CD4-positive, alpha-beta T cell (primary cell): Measurements from ENCODE around the gene IL2RA. TPM values are rescaled to one million over a fixed set of nuclear protein-coding genes. Genes with fewer than 3 reads are reported as not detected.
A peak's percentile ranks its signal among the peaks of the same experiment; 100 is the strongest.

ENCODE experiments used
- ATAC-seq: fragments of 200-7000 bp; cut with Tn5 transposase; one replicate; pipeline ENCODE4 v1.10.0; 2022; ENCODE audit warnings: mild to moderate bottlenecking; ENCODE audit not compliant: poor library complexity
- CTCF ChIA-PET: fragments of 350-600 bp; sonication (Branson Sonifier 250); formaldehyde crosslinking; loops from one replicate; lab custom pipeline; 2021; ENCODE audit warnings: antibody characterized with exemption, inconsistent platforms; lab: Charles Lee
- POLR2A ChIA-PET: fragments of 350-600 bp; sonication (Branson Sonifier 250); formaldehyde crosslinking; loops from one replicate; lab custom pipeline; 2021; ENCODE audit warnings: antibody characterized with exemption, inconsistent platforms; lab: Charles Lee
- DNase-seq, 14 experiments: peaks; one replicate each; pipeline ENCODE4 v3.0.0-alpha.2; 2013 to 2020; ENCODE audit warnings: mixed read lengths in 2 of 14
- H3K27ac ChIP-seq, 2 donors: one replicate each; pipeline versions ENCODE4 v1.5.1 to v1.7.0; 2013; ENCODE audit warnings: low read length in 2 of 2, low read depth in 1 of 2, mild to moderate bottlenecking in 1 of 2
- H3K27me3 ChIP-seq, 2 experiments: 1 replicate in 1 of 2; 2 replicates in 1 of 2; pipeline versions ENCODE4 v1.6.1 to v1.7.0; 2013; ENCODE audit warnings: low read length in 2 of 2, control low read depth in 1 of 2, mild to moderate bottlenecking in 1 of 2, moderate library complexity in 1 of 2; ENCODE audit not compliant: insufficient read depth in 2 of 2, control insufficient read depth in 1 of 2
- H3K36me3 ChIP-seq: one replicate; pipeline ENCODE4 v1.6.1; 2013; ENCODE audit warnings: low read length, control low read depth; ENCODE audit not compliant: insufficient read depth
- H3K4me1 ChIP-seq: one replicate; pipeline ENCODE4 v1.6.1; 2013; ENCODE audit warnings: low read length, control low read depth; ENCODE audit not compliant: insufficient read depth
- H3K4me3 ChIP-seq: one replicate; pipeline ENCODE4 v1.5.1; 2013; ENCODE audit warnings: mild to moderate bottlenecking, low read length, moderate library complexity
- H3K9me3 ChIP-seq, 2 experiments: 1 replicate in 1 of 2; 2 replicates in 1 of 2; pipeline versions ENCODE4 v1.6.1 to v1.7.0; 2013; ENCODE audit warnings: low read length in 2 of 2, mild to moderate bottlenecking in 2 of 2, control low read depth in 1 of 2, moderate library complexity in 1 of 2; ENCODE audit not compliant: control insufficient read depth in 1 of 2, insufficient read depth in 1 of 2
- H3K27ac Mint-ChIP-seq: one replicate; pipeline ENCODE4 v1.8.0; 2020; ENCODE audit warnings: mixed read lengths
- H3K27me3 Mint-ChIP-seq: one replicate; pipeline ENCODE4 v1.8.0; 2021; ENCODE audit warnings: mixed read lengths
- H3K36me3 Mint-ChIP-seq: one replicate; pipeline ENCODE4 v1.8.0; 2021; ENCODE audit warnings: low read depth, mixed read lengths
- H3K4me1 Mint-ChIP-seq: one replicate; pipeline ENCODE4 v1.8.0; 2021; ENCODE audit warnings: low read depth, mixed read lengths
- H3K4me3 Mint-ChIP-seq: one replicate; pipeline ENCODE4 v1.8.0; 2020; ENCODE audit warnings: mild to moderate bottlenecking, mixed read lengths
- H3K9me3 Mint-ChIP-seq: one replicate; pipeline ENCODE4 v1.8.0; 2020; ENCODE audit warnings: mixed read lengths
- intact Hi-C, 2 experiments: fragments of 100-400 bp; cut with DNase I in 1 of 2; cut with micrococcal nuclease in 1 of 2; formaldehyde crosslinking; loops; one replicate each; pipeline versions ENCODE4 v1.15.1 to v1.9.0; 2023 to 2025; cut with DNase I, micrococcal nuclease
- total RNA-seq, 174 experiments: library from RNA in 2 of 174; stranded (reverse) in 2 of 174; gene quantifications; one replicate each; pipeline ENCODE4 v1.2.3 and lab custom pipeline; 2021 to 2026
- TF ChIP-seq, protein P1 (sequence below): fragments of 200-600 bp; IDR thresholded peaks from one replicate; pipeline ENCODE4 v1.8.0; 2022; ENCODE audit warnings: antibody characterized with exemption, mild to moderate bottlenecking

Gene IL2RA
- total RNA-seq, 2 experiments from 2014 or later, result 4.9 to 5.4 TPM

DNA sequence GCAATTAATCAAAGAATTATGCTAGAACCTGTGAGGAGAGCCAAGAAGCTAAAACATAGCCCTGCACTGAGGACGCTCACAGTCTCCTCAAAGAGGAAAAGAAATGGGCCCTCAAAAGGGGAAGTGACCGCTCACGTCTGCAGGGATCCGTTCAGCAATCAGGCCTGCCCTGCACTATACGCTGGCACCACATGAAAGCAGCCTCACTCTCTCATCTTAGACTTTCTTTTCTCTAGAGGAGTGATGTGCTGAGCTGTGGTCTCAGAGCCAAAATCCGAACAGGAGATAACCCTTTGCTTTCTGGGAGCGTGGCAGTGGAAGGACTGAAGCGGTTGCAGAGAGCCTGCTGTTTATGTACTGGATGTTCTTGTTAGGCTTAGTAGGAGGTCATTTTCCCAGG lies 6.3 kb upstream of the IL2RA start:
- intact Hi-C loops, result loop anchor here in 1 of 2 experiments (2.0 kb wide), 2 partner anchors 14 to 16 kb away; no protein-coding TSS in a partner anchor
- Mint-ChIP-seq H3K27me3 (no peaks in the 10 kb centered on the region), H3K27ac (peak overlapping the region; percentile 84), H3K9me3 (no peaks in the 10 kb centered on the region), H3K4me3 (peak overlapping the region; percentile 75), H3K4me1 (peaks cover 84% of the 10 kb centered on the region), H3K36me3 (no peaks in the 10 kb centered on the region)
- Histone ChIP-seq H3K4me1 (peaks cover 63% of the 10 kb centered on the region), H3K27ac (peak overlapping the region in 1 of 2 donors; percentile 44), H3K36me3 (no peaks in the 10 kb centered on the region), H3K27me3 (no peaks in the 10 kb centered on the region), H3K4me3 (peak overlapping the region; percentile 29), H3K9me3 (no peaks in the 10 kb centered on the region)
- ATAC-seq (peak; percentile 82), DNase-seq (peak in 9 of 14 experiments; percentile 14 to 76 (median 47))
- CTCF ChIA-PET, result interaction anchor here (0.7 to 3.9 kb wide), 4 partner anchors 18 to 54 kb away, joined by 3 to 20 read pairs (median 4); no protein-coding TSS in a partner anchor
- POLR2A ChIA-PET, result interaction anchor here (1.0 to 7.4 kb wide), 7 partner anchors 10 to 55 kb away, joined by 4 to 73 read pairs (median 7); no protein-coding TSS in a partner anchor
- TF ChIP-seq, protein P1, sequence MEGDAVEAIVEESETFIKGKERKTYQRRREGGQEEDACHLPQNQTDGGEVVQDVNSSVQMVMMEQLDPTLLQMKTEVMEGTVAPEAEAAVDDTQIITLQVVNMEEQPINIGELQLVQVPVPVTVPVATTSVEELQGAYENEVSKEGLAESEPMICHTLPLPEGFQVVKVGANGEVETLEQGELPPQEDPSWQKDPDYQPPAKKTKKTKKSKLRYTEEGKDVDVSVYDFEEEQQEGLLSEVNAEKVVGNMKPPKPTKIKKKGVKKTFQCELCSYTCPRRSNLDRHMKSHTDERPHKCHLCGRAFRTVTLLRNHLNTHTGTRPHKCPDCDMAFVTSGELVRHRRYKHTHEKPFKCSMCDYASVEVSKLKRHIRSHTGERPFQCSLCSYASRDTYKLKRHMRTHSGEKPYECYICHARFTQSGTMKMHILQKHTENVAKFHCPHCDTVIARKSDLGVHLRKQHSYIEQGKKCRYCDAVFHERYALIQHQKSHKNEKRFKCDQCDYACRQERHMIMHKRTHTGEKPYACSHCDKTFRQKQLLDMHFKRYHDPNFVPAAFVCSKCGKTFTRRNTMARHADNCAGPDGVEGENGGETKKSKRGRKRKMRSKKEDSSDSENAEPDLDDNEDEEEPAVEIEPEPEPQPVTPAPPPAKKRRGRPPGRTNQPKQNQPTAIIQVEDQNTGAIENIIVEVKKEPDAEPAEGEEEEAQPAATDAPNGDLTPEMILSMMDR, result no peak

DNA sequence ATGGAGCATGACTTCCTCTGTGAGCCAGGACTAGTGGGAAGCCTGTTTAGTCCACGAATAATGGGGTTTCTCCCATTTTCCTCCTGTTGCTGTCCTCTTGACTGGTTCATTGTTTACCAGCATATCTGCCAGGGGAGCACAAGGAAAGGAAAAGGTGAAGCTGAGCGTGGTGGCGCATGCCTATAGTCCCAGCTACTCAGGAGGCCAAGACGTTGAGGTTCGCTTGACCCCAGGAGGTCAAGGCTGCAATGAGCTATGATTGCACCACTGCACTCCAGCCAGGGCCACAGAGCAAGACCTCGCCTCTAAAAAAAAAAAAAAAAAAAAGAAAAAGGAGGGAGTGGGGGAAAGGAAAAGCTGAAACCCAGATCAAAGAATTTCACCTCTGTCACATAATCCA lies 5.8 kb upstream of the IL2RA start:
- peaks cover 82% of the 10 kb centered on the region for H3K4me1 Mint-ChIP-seq
- Histone ChIP-seq H3K4me3 (peak overlapping the region; percentile 29), H3K27me3 (no peaks in the 10 kb centered on the region), H3K9me3 (no peaks in the 10 kb centered on the region), H3K36me3 (no peaks in the 10 kb centered on the region), H3K4me1 (peaks cover 64% of the 10 kb centered on the region), H3K27ac (no peak overlapping the region)
- ChIA-PET CTCF (interaction anchor here (0.7 to 3.9 kb wide), 4 partner anchors 18 to 53 kb away, joined by 3 to 20 read pairs (median 4); no protein-coding TSS in a partner anchor), POLR2A (interaction anchor here (1.0 to 7.4 kb wide), 8 partner anchors 10 to 54 kb away, joined by 4 to 73 read pairs (median 6); no protein-coding TSS in a partner anchor)
- DNase-seq (no peak), ATAC-seq (no peak)
- peak overlapping the region; percentile 75 for H3K4me3 Mint-ChIP-seq
- TF ChIP-seq, protein P1, result no peak
- peak overlapping the region; percentile 84 for H3K27ac Mint-ChIP-seq
- no peaks in the 10 kb centered on the region for H3K9me3 Mint-ChIP-seq
- no peaks in the 10 kb centered on the region for H3K36me3 Mint-ChIP-seq
- H3K27me3 Mint-ChIP-seq, result no peaks in the 10 kb centered on the region
- intact Hi-C loops, result loop anchor here in 1 of 2 experiments (2.0 kb wide), 2 partner anchors 15 kb away; no protein-coding TSS in a partner anchor

DNA sequence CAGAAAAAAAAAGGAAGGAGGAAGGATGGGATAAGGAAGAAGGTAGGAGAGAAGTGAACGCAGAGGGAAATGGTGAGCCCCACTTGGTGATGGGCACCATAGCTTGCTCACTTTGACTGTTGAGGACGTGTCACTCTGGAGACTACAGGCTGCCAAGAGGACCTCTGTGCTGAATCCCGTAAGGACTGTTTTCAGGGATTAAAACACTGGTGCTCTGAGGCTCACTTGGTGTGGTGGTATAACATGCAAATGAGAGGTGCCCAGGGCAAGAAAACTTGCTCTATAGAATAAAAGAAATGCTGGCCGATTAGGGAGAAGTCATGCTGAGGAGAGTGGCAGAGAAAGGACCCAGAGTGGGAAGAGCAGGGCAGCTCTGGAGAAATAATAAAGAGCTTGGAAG lies 5.3 kb upstream of the IL2RA start:
- Mint-ChIP-seq H3K27me3 (no peaks in the 10 kb centered on the region), H3K4me3 (peak overlapping the region; percentile 1), H3K4me1 (peaks cover 82% of the 10 kb centered on the region), H3K36me3 (no peaks in the 10 kb centered on the region), H3K9me3 (no peaks in the 10 kb centered on the region), H3K27ac (peak overlapping the region; percentile 84)
- DNase-seq (no peak), ATAC-seq (no peak)
- no peaks in the 10 kb centered on the region for H3K9me3 ChIP-seq
- TF ChIP-seq, protein P1, result no peak
- H3K36me3 ChIP-seq, result no peaks in the 10 kb centered on the region
- no peak overlapping the region for H3K27ac ChIP-seq
- ChIA-PET CTCF (interaction anchor here (1.0 to 3.9 kb wide), 3 partner anchors 19 to 53 kb away, joined by 3 to 20 read pairs (median 3); no protein-coding TSS in a partner anchor), POLR2A (interaction anchor here (1.5 to 7.4 kb wide), 6 partner anchors 10 to 54 kb away, joined by 4 to 73 read pairs (median 8); no protein-coding TSS in a partner anchor)
- intact Hi-C loops, result no loop called here
- no peak overlapping the region for H3K4me3 ChIP-seq
- peaks cover 67% of the 10 kb centered on the region for H3K4me1 ChIP-seq
- no peaks in the 10 kb centered on the region for H3K27me3 ChIP-seq
